HCT116 (cell line): ENCODE data around the gene TENM4. TPM values are rescaled to one million over a fixed set of nuclear protein-coding genes. Genes with fewer than 3 reads are reported as not detected.

Experiments used
- ATAC-seq: fragments of 200-7000 bp; cut with Tn5 transposase; 2 replicates; pipeline ENCODE4 v1.9.1; 2020; ENCODE audit warnings: mild to moderate bottlenecking, moderate library complexity
- BruUV-seq: library from RNA; stranded (reverse); fragments of 400-500 nt; replicated peaks from 2 replicates; lab custom pipeline; 2021; lab: Mats Ljungman, UMichigan
- CTCF ChIA-PET: fragments of 300-600 bp; sonication (Branson Sonifier 250); formaldehyde crosslinking; loops from one replicate; lab custom pipeline; 2021; ENCODE audit warnings: antibody characterized with exemption; lab: Charles Lee
- POLR2A ChIA-PET: fragments of 300-600, 350-600 bp; sonication (Branson Sonifier 250); formaldehyde crosslinking; loops from one replicate; lab custom pipeline; 2021; ENCODE audit warnings: antibody characterized with exemption; lab: Charles Lee
- RAD21 ChIA-PET, 2 experiments: fragments of 300-600 bp; sonication (Branson Sonifier 250); formaldehyde crosslinking; loops; one replicate each; lab custom pipeline; 2023; ENCODE audit warnings: low total read pairs in 2 of 2; ENCODE audit not compliant: uncharacterized antibody in 2 of 2, unreplicated experiment in 2 of 2, low non-redundant PET in 1 of 2; lab: Charles Lee
- DNase-seq: peaks from one replicate; pipeline ENCODE4 v3.0.0-alpha.2; 2010; ENCODE audit warnings: low read depth, low spot score
- H2AFZ ChIP-seq: fragments of 200-600 bp; shearing (Covaris generic), sonication (generic); 2 replicates; pipeline ENCODE4 v1.6.1; 2017; ENCODE audit warnings: low read depth, mixed run types, mixed read lengths, antibody characterized with exemption, low read length; ENCODE audit not compliant: poor library complexity, severe bottlenecking
- H3K27ac ChIP-seq: 2 replicates; pipeline ENCODE4 v1.5.1; 2012; ENCODE audit warnings: low read depth, low read length
- H3K27me3 ChIP-seq: fragments of 200-600 bp; sonication (generic); 2 replicates; pipeline ENCODE4 v1.6.1; 2016; ENCODE audit warnings: mixed run types, low read length, mixed read lengths; ENCODE audit not compliant: insufficient read depth
- H3K36me3 ChIP-seq, 2 experiments: fragments of 200-500 bp in 1 of 2; fragments of 200-600 bp in 1 of 2; sonication (Bioruptor generic) in 1 of 2; sonication (generic) in 1 of 2; 2 replicates each; pipeline versions ENCODE4 v1.5.1 to v1.6.1; 2014 to 2016; ENCODE audit warnings: low read length in 2 of 2, inconsistent platforms in 1 of 2, mixed read lengths in 1 of 2, mixed run types in 1 of 2; ENCODE audit not compliant: insufficient read depth in 2 of 2, control insufficient read depth in 1 of 2
- H3K4me1 ChIP-seq, 2 experiments: fragments of 200-600 bp in 1 of 2; sonication (generic) in 1 of 2; 2 replicates each; pipeline versions ENCODE4 v1.5.1 to v1.6.1; 2012 to 2017; ENCODE audit warnings: low read length in 2 of 2, inconsistent platforms in 1 of 2, mild to moderate bottlenecking in 1 of 2, mixed read lengths in 1 of 2, mixed run types in 1 of 2, moderate library complexity in 1 of 2; ENCODE audit not compliant: insufficient read depth in 2 of 2, control insufficient read depth in 1 of 2
- H3K4me2 ChIP-seq: fragments of 200-600 bp; sonication (generic); 2 replicates; pipeline ENCODE4 v1.6.1; 2017; ENCODE audit warnings: mixed run types, low read length, mixed read lengths
- H3K4me3 ChIP-seq, 2 experiments: fragments of 200-600 bp in 1 of 2; sonication (generic) in 1 of 2; replicated peaks in 1 of 2; 2 replicates each; pipeline ENCODE4 v1.5.1; 2011 to 2016; ENCODE audit warnings: low read length in 2 of 2, control low read depth in 1 of 2, low read depth in 1 of 2, mild to moderate bottlenecking in 1 of 2, mixed read lengths in 1 of 2, mixed run types in 1 of 2
- H3K79me2 ChIP-seq: fragments of 200-600 bp; sonication (generic); 2 replicates; pipeline ENCODE4 v1.6.1; 2017; ENCODE audit warnings: mild to moderate bottlenecking, mixed run types, low read length, moderate library complexity, mixed read lengths; ENCODE audit not compliant: insufficient read depth
- H3K9ac ChIP-seq: fragments of 200-600 bp; sonication (generic); 2 replicates; pipeline ENCODE4 v1.6.1; 2016; ENCODE audit warnings: low read length, mixed read lengths
- H3K9me2 ChIP-seq: fragments of 200-600 bp; sonication (generic), shearing (Covaris generic); 2 replicates; pipeline ENCODE4 v1.6.1; 2017; ENCODE audit warnings: mixed run types, mild to moderate bottlenecking, moderate library complexity; ENCODE audit not compliant: insufficient read depth
- H3K9me3 ChIP-seq, 2 experiments: fragments of 200-500 bp in 1 of 2; fragments of 200-600 bp in 1 of 2; sonication (Bioruptor generic) in 1 of 2; sonication (generic) in 1 of 2; 2 replicates each; pipeline ENCODE4 v1.6.1; 2014 to 2017; ENCODE audit warnings: low read length in 2 of 2, mixed read lengths in 2 of 2, inconsistent platforms in 1 of 2, low read depth in 1 of 2, mild to moderate bottlenecking in 1 of 2, mixed run types in 1 of 2, moderate library complexity in 1 of 2; ENCODE audit not compliant: control insufficient read depth in 1 of 2, insufficient read depth in 1 of 2
- H4K20me1 ChIP-seq: fragments of 200-600 bp; sonication (generic), shearing (Covaris generic); 2 replicates; pipeline ENCODE4 v1.6.1; 2017; ENCODE audit warnings: mixed run types, mild to moderate bottlenecking, moderate library complexity; ENCODE audit not compliant: insufficient read depth
- CBX3 ChIP-seq: IDR thresholded peaks from 2 replicates; pipeline ENCODE4 v1.6.1; 2012; ENCODE audit warnings: low read depth
- CEBPB ChIP-seq: IDR thresholded peaks from 2 replicates; pipeline ENCODE4 v1.6.1; 2012; ENCODE audit warnings: low read depth
- EGR1 ChIP-seq: IDR thresholded peaks from 2 replicates; pipeline ENCODE4 v1.6.1; 2012; ENCODE audit warnings: low read depth
- ELF1 ChIP-seq: IDR thresholded peaks from 2 replicates; pipeline ENCODE4 v1.6.1; 2012; ENCODE audit warnings: low read depth, borderline replicate concordance
- EZH2 ChIP-seq: fragments of 200-600 bp; sonication (generic); IDR thresholded peaks from 2 replicates; pipeline ENCODE4 v1.6.1; 2017; ENCODE audit warnings: antibody characterized with exemption, mixed run types
- POLR2A ChIP-seq: IDR thresholded peaks from 2 replicates; pipeline ENCODE4 v1.7.0; 2011; ENCODE audit warnings: borderline replicate concordance; ENCODE audit not compliant: insufficient read depth, insufficient read length; ENCODE audit errors: extremely low read depth
- POLR2AphosphoS5 ChIP-seq: IDR thresholded peaks from 2 replicates; pipeline ENCODE4 v1.6.1; 2011; ENCODE audit warnings: mild to moderate bottlenecking, low read depth, low read length, moderate library complexity
- SIN3A ChIP-seq: IDR thresholded peaks from 2 replicates; pipeline ENCODE4 v1.6.1; 2012; ENCODE audit warnings: low read depth
- TCF7L2 ChIP-seq: IDR thresholded peaks from 2 replicates; pipeline ENCODE4 v1.7.0; 2011; ENCODE audit warnings: borderline replicate concordance, inconsistent platforms; ENCODE audit not compliant: insufficient read depth, insufficient read length; ENCODE audit errors: extremely low read depth
- YY1 ChIP-seq: IDR thresholded peaks from 2 replicates; pipeline ENCODE4 v1.6.1; 2011; ENCODE audit warnings: low read length, low read depth, moderate library complexity, mild to moderate bottlenecking; ENCODE audit not compliant: insufficient replicate concordance; ENCODE audit errors: extremely low read depth
- ZFX ChIP-seq: fragments of 450-650 bp; IDR thresholded peaks from 2 replicates; pipeline ENCODE4 v1.6.1; 2017
- intact Hi-C: fragments of 100-400 bp; cut with micrococcal nuclease; formaldehyde crosslinking; loops from 2 replicates; pipeline ENCODE4 v1.10.0; 2022
- total RNA-seq: library from RNA; stranded (reverse); gene quantifications from one replicate; pipeline ENCODE4 v1.2.1, GENCODE V29; 2021; ENCODE audit not compliant: unreplicated experiment
- TF ChIP-seq, protein P1 (sequence below): IDR thresholded peaks from 2 replicates; pipeline ENCODE4 v1.6.1; 2011; ENCODE audit warnings: mild to moderate bottlenecking, low read length, moderate library complexity; ENCODE audit not compliant: insufficient replicate concordance; ENCODE audit errors: extremely low read depth
- TF ChIP-seq, protein P2 (sequence below): IDR thresholded peaks from 2 replicates; pipeline ENCODE4 v1.6.1; 2012

Gene TENM4
- total RNA-seq, 1 experiment from 2014 or later, result 0.05 TPM

DNA sequence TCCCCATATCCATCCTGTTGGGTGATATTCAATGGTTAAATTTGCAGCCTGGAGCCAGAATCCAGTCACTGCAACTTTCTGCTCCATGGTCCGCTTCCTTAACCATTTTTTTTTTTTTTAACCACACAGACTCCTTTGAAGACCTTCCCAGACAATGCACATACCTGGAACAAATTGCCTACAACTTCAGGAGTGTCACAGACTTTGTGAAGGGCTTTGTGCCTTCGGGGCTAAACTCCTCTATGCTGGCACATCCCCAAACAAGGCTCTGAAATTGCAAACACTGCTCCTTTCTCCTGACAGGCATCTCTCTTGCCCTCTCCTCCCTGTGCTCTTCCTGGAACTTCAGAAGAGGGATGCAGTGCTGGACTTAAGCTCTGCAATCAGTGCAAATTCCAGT, 40.6 kb downstream of the TENM4 start:
- TF ChIP-seq, protein P1, sequence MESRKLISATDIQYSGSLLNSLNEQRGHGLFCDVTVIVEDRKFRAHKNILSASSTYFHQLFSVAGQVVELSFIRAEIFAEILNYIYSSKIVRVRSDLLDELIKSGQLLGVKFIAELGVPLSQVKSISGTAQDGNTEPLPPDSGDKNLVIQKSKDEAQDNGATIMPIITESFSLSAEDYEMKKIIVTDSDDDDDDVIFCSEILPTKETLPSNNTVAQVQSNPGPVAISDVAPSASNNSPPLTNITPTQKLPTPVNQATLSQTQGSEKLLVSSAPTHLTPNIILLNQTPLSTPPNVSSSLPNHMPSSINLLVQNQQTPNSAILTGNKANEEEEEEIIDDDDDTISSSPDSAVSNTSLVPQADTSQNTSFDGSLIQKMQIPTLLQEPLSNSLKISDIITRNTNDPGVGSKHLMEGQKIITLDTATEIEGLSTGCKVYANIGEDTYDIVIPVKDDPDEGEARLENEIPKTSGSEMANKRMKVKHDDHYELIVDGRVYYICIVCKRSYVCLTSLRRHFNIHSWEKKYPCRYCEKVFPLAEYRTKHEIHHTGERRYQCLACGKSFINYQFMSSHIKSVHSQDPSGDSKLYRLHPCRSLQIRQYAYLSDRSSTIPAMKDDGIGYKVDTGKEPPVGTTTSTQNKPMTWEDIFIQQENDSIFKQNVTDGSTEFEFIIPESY, result no peak
- TF ChIP-seq EGR1 (no peak), EZH2 (no peak), CEBPB (no peak), POLR2AphosphoS5 (no peak), SIN3A (no peak), YY1 (no peak), ZFX (no peak), POLR2A (no peak), TCF7L2 (no peak), CBX3 (no peak), ELF1 (no peak)
- TF ChIP-seq, protein P2, sequence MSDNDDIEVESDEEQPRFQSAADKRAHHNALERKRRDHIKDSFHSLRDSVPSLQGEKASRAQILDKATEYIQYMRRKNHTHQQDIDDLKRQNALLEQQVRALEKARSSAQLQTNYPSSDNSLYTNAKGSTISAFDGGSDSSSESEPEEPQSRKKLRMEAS, result no peak
- no peak for ATAC-seq

More for the DNA sequence above, 40.6 kb downstream of the TENM4 start:
- Histone ChIP-seq H3K9ac (no peak overlapping the region), H3K79me2 (no peaks in the 10 kb centered on the region), H3K4me1 (no peaks in the 10 kb centered on the region), H2AFZ (no peak overlapping the region), H3K9me3 (no peaks in the 10 kb centered on the region), H3K27ac (no peak overlapping the region), H3K36me3 (no peaks in the 10 kb centered on the region), H3K4me3 (no peak overlapping the region), H3K27me3 (0 out of 2 replicates have a peak, but pooled peaks cover 4% of the 10 kb centered on the region), H3K4me2 (no peak overlapping the region), H3K9me2 (no peaks in the 10 kb centered on the region), H4K20me1 (no peaks in the 10 kb centered on the region)
- intact Hi-C loops, result loop anchor here (2.0 kb wide), 1 partner anchor 93 kb away; no protein-coding TSS in a partner anchor
- CTCF ChIA-PET, result interaction anchor here (1.0 to 1.6 kb wide), 4 partner anchors 12 to 93 kb away, joined by 3 to 7 read pairs (median 6); no protein-coding TSS in a partner anchor
- BruUV-seq, result no TSS peak
- POLR2A ChIA-PET, result no interaction called here
- DNase-seq, result no peak
- RAD21 ChIA-PET, result no interaction called here
